GM21447 (cell line): Measurements from ENCODE around the gene ZNF236.

Source experiments
- ATAC-seq: cut with Tn5 transposase; IDR thresholded peaks from one replicate; pipeline ENCODE4 v1.9.1; 2021; ENCODE audit not compliant: unreplicated experiment

Gene ZNF236

DNA sequence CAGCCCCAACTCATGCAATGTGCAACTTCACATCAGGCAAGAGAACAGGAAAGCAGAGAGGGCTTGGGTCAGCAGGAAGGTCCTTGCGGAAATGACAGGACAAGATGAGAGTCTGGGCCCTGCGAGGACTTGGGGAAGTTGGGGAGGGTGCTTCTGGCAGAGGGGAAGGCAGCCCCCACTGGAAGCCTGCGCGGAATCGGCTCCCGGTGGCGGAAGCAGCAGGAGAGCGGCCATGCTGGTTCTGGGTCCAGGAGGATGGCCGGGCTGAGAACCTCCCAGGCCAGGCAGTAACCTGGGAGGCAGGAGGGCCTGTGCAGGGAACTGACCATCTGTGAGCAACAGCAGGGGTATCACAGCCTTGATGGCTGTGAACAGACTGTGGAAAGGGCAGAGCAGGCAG is 197.3 kb downstream of the ZNF236 start:
- no peak for ATAC-seq
